ENCODE data around the gene MTUS2. TPM values are rescaled to one million over a fixed set of nuclear protein-coding genes. Genes with fewer than 3 reads are reported as not detected.

MTUS2 gene
- total RNA-seq, 1 experiment from 2014 or later = 0.35 TPM

GRCh38 chr13:29292045-29292444 is 471.9 kb downstream of the MTUS2 start:
- Histone ChIP-seq H2BK15ac (ENCODE audit: low read depth, low read length) (no peak overlapping the region), H3K9ac (ENCODE audit: extremely low read depth, insufficient read length, low read length) (no peak overlapping the region), H3K4me2 (ENCODE audit: insufficient read depth, insufficient read length, low read length) (no peak overlapping the region), H2BK20ac (ENCODE audit: low read depth, low read length, poor library complexity, severe bottlenecking) (no peak overlapping the region), H3K23me2 (ENCODE audit: insufficient read length, low read depth, low read length, poor library complexity, severe bottlenecking) (no peaks in the 10 kb centered on the region), H4K91ac (ENCODE audit: insufficient read length, low read depth, low read length) (no peak overlapping the region), H3K27ac (ENCODE audit: insufficient read length, low read depth, low read length) (no peak overlapping the region), H4K8ac (replicated peaks; ENCODE audit: insufficient read length, low read depth, low read length) (no peak overlapping the region), H2AFZ (ENCODE audit: low read length) (no peak overlapping the region), H3K56ac (ENCODE audit: insufficient read length, low read depth, low read length) (no peak overlapping the region), H3K4me1 (ENCODE audit: insufficient read depth, low read length) (no peaks in the 10 kb centered on the region), H3K79me1 (ENCODE audit: insufficient read depth, low read depth, low read length, poor library complexity, severe bottlenecking) (no peaks in the 10 kb centered on the region), H3K9me3 (ENCODE audit: control insufficient read depth, low read depth, low read length) (no peaks in the 10 kb centered on the region), H4K5ac (ENCODE audit: insufficient read length, low read depth, low read length) (no peak overlapping the region), H3T11ph (ENCODE audit: low read length) (no peak overlapping the region), H4K20me1 (ENCODE audit: control insufficient read depth, insufficient read depth, insufficient read length) (no peaks in the 10 kb centered on the region), H2BK5ac (ENCODE audit: insufficient read length, low read length) (no peak overlapping the region), H2AK5ac (ENCODE audit: insufficient read length, low read length) (no peak overlapping the region), H3K14ac (ENCODE audit: insufficient read depth, low read length) (no peak overlapping the region), H3K79me2 (ENCODE audit: insufficient read depth, low read length) (no peaks in the 10 kb centered on the region), H3K27me3 (ENCODE audit: insufficient read depth, low read length) (no peaks in the 10 kb centered on the region), H3K23ac (ENCODE audit: insufficient read length, low read depth, low read length) (no peak overlapping the region), H2BK120ac (ENCODE audit: low read depth, low read length, poor library complexity, severe bottlenecking) (no peak overlapping the region), H3K18ac (ENCODE audit: insufficient read length, low read depth, low read length) (no peak overlapping the region), H3K4ac (ENCODE audit: low read depth, low read length) (no peak overlapping the region), H2BK12ac (ENCODE audit: insufficient read length, low read depth, low read length) (no peak overlapping the region)
- DNase-seq = no peak
- WGBS (ENCODE audit: extremely low coverage, insufficient read length, low lambda C conversion rate) = no CpG with 5 or more reads among the region's 3 CpGs
- no peak for TF ChIP-seq CTCF (conservative IDR thresholded peaks at IDR 0.05)
- no peak overlapping the region for H3K27ac Mint-ChIP-seq
- peaks cover 0 to 4% of the 10 kb centered on the region in 2 experiments; a peak in 2 of 4 replicates for H3K4me1 Mint-ChIP-seq
- H3K4me3 Mint-ChIP-seq = no peak overlapping the region; a peak in 1 of 5 replicates
- H3K36me3 Mint-ChIP-seq (ENCODE audit: insufficient read depth in 1 of 3, low read depth in 3 of 3) = peaks cover 0 to 3% (median 0%) of the 10 kb centered on the region in 3 experiments; a peak in 1 of 7 replicates
- H3K27me3 Mint-ChIP-seq (ENCODE audit: low read depth) = peaks cover 4% of the 10 kb centered on the region
- peaks cover 0 to 4% of the 10 kb centered on the region in 2 experiments; a peak in 2 of 5 replicates for H3K9me3 Mint-ChIP-seq

Data from H9 (cell line).